ENCODE results near the gene PCDHA9.
"Not testable (repeated sequence)": the region's sequence is repeated elsewhere in the genome, so short reads cannot be mapped to it uniquely, and the experiment has no call there.

- TF ChIP-seq CTCF (IDR thresholded peaks at IDR 0.05; ENCODE audit: poor library complexity); EZH2 (IDR thresholded peaks at IDR 0.05; ENCODE audit: borderline replicate concordance); EZH2phosphoT487 (IDR thresholded peaks at IDR 0.05; ENCODE audit: low read depth, severe bottlenecking, unreplicated experiment): not testable (repeated sequence)
Measured at GRCh38 chr5:140829511-140830501, 18.4 kb upstream of the PCDHA9 start.
